ENCODE measurements around the gene SLC23A1. TPM values are rescaled to one million over a fixed set of nuclear protein-coding genes. Genes with fewer than 3 reads are reported as not detected.

SLC23A1 gene
- total RNA-seq, 1 donor from 2014 or later, result 1.4 TPM

- Histone ChIP-seq H3K36me3 (peaks cover 96% of the 10 kb centered on the region), H3K27ac (no peak overlapping the region), H3K4me3 (no peak overlapping the region), H3K4me1 (no peaks in the 10 kb centered on the region), H3K27me3 (ENCODE audit: low read depth) (no peaks in the 10 kb centered on the region), H3K9me3 (no peaks in the 10 kb centered on the region)
- ATAC-seq (no peak), DNase-seq (no peak)
- intact Hi-C loops (cut with DNase I), result no loop called here
- no peak for TF ChIP-seq CTCF (IDR thresholded peaks at IDR 0.05)
Observed at GRCh38 chr5:139369181-139369580, 13.9 kb downstream of the SLC23A1 start.

GRCh38 chr5:139368613-139369012 lies 14.5 kb downstream of the SLC23A1 start:
- intact Hi-C loops (cut with DNase I), result no loop called here
- no peak for DNase-seq
- Histone ChIP-seq H3K27ac (no peak overlapping the region), H3K36me3 (peaks cover 96% of the 10 kb centered on the region), H3K27me3 (ENCODE audit: low read depth) (no peaks in the 10 kb centered on the region), H3K4me3 (no peak overlapping the region), H3K9me3 (no peaks in the 10 kb centered on the region), H3K4me1 (no peaks in the 10 kb centered on the region)
- ATAC-seq, result no peak
- no peak for TF ChIP-seq CTCF (IDR thresholded peaks at IDR 0.05)

GRCh38 chr5:139364466-139364865 lies 18.6 kb downstream of the SLC23A1 start:
- Histone ChIP-seq H3K27me3 (ENCODE audit: low read depth) (no peaks in the 10 kb centered on the region), H3K9me3 (no peaks in the 10 kb centered on the region), H3K36me3 (peaks cover 66% of the 10 kb centered on the region), H3K4me3 (no peak overlapping the region), H3K27ac (no peak overlapping the region), H3K4me1 (no peaks in the 10 kb centered on the region)
- intact Hi-C loops (cut with DNase I), result no loop called here
- ATAC-seq (no peak), DNase-seq (no peak)
- no peak for TF ChIP-seq CTCF (IDR thresholded peaks at IDR 0.05)

- TF ChIP-seq CTCF (IDR thresholded peaks at IDR 0.05), result no peak
- Histone ChIP-seq H3K36me3 (peaks cover 61% of the 10 kb centered on the region), H3K27ac (no peak overlapping the region)
Observed at GRCh38 chr5:139363937-139364336, 19.2 kb downstream of the SLC23A1 start.

GRCh38 chr5:139361835-139362429 lies 21.2 kb downstream of the SLC23A1 start:
- no peak for ATAC-seq
- no peak for DNase-seq
- Histone ChIP-seq H3K4me3 (no peak overlapping the region), H3K27ac (no peak overlapping the region), H3K9me3 (no peaks in the 10 kb centered on the region), H3K36me3 (peaks cover 41% of the 10 kb centered on the region), H3K27me3 (ENCODE audit: low read depth) (no peaks in the 10 kb centered on the region), H3K4me1 (peaks cover 17% of the 10 kb centered on the region)
- intact Hi-C loops (cut with DNase I), result no loop called here
- no peak for TF ChIP-seq CTCF (IDR thresholded peaks at IDR 0.05)

More at GRCh38 chr5:139363937-139364336, 19.2 kb downstream of the SLC23A1 start:
- no peaks in the 10 kb centered on the region for H3K27me3 ChIP-seq (ENCODE audit: low read depth)
- intact Hi-C loops (cut with DNase I), result no loop called here
- H3K4me3 ChIP-seq, result no peak overlapping the region
- H3K9me3 ChIP-seq, result no peaks in the 10 kb centered on the region
- H3K4me1 ChIP-seq, result peaks cover 2% of the 10 kb centered on the region
- DNase-seq, result no peak
- ATAC-seq, result no peak
